T1000 (cell line): ENCODE measurements around the gene TMC2.
"Not testable (repeated sequence)": the region's sequence is repeated elsewhere in the genome, so short reads cannot be mapped to it uniquely, and the experiment has no call there.

Experiments used
- DNase-seq: peaks from one replicate; lab custom pipeline; 2025; ENCODE audit warnings: mixed read lengths; lab: John Stamatoyannopoulos, UW

Gene TMC2

GRCh38 chr20:2536560-2536986, at the start of gene TMC2:
TSS of gene TMC2 (plus strand) at chr20:2536573. CDS start at chr20:2536622, 49 bp downstream.
- no peak for DNase-seq

DNA sequence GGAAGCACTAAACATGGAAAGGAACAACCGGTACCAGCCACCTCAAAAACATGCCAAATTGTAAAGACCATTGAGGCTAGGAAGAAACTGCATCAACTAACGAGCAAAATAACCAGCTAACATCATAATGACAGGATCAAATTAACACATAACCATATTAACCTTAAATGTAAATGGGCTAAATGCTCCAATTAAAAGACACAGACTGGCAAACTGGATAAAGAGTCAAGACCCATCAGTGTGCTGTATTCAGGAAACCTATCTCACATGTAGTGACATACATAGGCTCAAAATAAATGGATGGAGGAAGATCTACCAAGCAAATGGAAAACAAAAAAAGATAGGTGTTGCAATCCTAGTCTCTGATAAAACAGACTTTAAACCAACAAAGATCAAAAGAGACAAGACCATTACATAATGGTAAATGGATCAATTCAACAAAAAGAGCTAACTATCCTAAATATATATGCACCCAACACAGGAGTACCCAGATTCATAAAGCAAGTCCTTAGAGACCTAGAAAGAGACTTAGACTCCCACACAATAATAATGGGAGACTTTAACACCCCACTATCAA, 33.5 kb upstream of the TMC2 start:
- DNase-seq: not testable (repeated sequence)

GRCh38 chr20:2504803-2505202, 31.6 kb upstream of the TMC2 start:
- not testable (repeated sequence) for DNase-seq

DNA sequence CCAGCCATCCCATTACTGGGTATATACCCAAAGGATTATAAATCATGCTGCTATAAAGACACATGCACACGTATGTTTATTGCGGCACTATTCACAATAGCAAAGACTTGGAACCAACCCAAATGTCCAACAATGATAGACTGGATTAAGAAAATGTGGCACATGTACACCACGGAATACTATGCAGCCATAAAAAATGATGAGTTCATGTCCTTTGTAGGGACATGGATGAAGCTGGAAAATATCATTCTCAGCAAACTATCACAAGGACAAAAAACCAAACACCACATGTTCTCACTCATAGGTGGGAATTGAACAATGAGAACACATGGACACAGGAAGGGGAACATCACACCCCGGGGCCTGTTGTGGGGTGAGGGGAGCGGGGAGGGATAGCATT, 29.9 kb upstream of the TMC2 start:
- not testable (repeated sequence) for DNase-seq

- no peak for DNase-seq
These were observed 28.9 kb upstream of the TMC2 start for GRCh38 chr20:2507464-2507863.

GRCh38 chr20:2507875-2508630, 28.3 kb upstream of the TMC2 start:
- no peak for DNase-seq

DNA sequence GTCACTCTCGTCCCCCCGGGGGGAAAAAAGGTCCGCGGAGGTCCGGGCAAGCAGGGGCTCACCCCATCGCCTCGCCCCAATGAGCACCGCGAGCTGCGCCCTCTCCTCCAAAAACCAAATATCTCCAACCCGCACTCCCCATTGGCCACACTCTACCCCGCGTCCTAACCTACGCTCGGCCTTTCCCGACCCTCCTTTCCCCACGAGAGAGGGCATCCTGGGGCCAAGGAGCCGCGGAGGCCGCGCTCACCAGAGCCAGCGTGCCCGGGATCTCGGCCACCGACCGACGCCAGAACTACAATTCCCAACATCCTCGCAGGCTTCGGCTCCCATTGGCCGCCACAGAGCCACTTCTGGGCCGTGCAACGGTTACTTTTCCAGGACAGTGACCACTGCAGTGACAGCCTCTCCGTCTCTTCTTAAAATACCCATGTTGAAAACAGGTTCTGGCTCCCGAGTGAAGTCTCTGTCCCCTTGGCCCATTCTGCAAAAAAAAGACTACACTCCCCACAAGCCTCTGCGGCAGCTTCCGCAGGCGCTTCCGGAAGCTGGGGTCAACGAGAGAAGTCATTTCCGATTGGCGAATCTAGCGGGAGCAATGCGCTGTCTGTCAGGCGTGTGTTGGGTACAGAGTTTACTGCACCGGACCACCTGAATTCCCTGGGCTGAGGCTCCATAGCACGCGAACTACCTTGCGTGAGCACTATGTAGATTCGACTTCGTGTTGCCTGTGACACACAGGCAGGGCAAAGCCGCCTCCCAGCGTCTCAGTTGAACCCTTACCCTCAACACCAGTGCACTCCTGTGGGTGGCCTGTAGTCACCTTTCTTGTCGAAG, 27.5 kb upstream of the TMC2 start, which contains the start of gene ZNF343:
Gene ZNF343, minus strand, starts transcription at position 285 of the 837 bp plus-strand sequence. CDS start 15,020 bp downstream, outside the sequence.
- DNase-seq: peak; percentile 71

- DNase-seq: no peak
These were observed 26.9 kb upstream of the TMC2 start for GRCh38 chr20:2509468-2509781.

GRCh38 chr20:2509794-2510193, 26.6 kb upstream of the TMC2 start:
- no peak for DNase-seq

DNA sequence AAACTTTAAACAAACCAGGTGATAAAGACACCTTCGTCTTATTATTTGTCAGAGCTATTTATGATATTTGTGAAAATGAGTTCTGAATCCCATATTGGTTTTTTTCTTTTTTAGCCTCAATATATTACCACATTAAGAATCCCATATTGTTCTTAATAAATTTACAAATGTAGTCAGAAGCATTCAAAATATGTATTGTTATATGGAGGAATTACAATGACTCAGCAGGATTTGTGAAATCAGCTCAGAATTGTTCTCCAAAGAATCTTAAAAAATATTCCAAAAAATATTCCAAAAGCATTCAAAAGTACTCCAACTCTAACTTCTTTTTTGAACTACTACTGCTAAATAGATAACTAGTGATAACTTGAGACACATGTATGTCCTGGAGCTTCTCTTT, 21.2 kb upstream of the TMC2 start:
- DNase-seq: no peak

DNA sequence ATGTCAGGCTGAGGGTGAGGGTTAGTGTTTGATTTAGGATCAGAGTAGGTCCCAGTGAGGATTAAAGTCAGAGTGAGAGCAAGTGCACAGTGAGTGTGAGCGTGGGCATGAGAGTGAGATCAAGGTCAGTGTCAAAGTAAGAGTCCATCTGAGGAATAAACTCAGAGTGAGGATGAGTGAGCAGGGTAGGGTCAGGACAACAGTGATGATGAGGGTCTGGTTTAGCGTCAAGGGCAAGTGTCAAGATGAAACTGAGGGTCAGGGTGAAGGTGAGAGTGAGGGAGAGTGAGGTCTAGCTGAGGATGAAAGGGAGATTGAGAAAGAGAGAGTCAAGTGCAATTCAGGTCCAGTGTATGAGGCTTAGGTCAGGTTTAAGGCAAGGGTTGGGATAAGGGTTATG, 20.0 kb upstream of the TMC2 start:
- no peak for DNase-seq

DNA sequence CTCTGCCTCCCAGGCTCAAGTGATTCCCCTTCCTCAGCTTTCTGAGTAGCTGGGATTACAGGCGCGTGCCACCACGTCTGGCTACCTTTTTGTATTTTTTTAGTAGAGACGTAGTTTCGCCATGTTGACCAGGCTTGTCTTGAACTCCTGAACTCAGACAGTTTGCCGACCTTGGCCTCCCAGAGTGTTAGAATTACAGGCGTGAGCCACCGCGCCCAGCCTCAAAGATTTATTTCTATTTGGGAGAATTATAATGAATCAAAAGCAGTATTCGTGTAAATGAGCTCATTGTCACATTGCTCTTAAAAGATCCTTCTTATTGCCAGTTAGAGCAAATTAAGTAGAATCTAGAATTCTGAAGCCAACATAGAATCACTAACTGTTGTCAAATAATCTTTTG, 18.3 kb upstream of the TMC2 start:
- no peak for DNase-seq

GRCh38 chr20:2518558-2518957, 17.8 kb upstream of the TMC2 start:
- DNase-seq: no peak

- DNase-seq: no peak
These were observed 17.1 kb upstream of the TMC2 start for GRCh38 chr20:2519115-2519809.

DNA sequence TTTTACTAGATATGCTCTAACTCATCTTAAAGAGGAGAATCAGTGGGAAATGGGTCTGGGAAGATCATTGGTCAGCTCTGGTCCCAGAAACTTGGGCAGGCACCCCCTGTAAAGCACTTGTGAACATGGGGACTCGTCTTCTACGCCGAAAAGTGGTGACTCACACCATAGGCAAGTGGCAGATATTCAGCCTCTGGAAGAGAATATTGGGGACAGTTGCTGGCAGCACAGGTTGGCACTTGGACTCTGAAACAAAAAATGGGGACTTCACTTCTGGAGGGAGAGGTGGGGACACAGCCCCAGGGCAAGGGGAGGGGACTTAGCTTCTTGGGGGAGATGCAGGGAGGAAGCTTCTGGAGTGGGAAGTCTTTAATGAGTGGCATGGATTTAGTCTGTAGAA, 15.8 kb upstream of the TMC2 start:
- no peak for DNase-seq

GRCh38 chr20:2521369-2522305, 14.7 kb upstream of the TMC2 start:
- no peak for DNase-seq

DNA sequence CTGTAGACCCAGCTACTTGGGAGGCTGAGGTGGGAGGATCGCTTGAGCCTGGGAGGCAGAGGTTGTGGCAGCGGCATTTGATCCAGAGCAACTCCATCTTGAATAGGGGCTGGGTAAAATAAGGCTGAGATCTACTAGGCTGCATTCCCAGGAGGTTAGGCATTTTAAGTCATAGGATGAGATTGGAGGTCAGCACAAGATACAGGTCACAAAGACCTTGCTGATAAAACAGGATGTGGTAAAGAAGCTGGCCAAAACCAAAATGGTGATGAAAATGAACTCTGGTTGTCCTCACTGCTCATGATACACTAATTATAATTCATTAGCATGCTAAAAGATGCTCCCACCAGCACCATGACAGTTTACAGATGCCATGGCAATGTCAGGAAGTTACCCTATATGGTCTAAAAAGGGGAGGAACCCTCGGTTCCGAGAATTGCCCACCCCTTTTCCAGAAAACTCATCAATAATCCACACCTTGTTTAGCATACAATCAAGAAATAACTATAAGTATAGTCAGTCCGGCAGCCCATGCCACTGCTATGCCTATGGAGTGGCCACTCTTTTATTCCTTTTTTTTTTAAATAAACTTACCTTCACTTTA, 13.4 kb upstream of the TMC2 start:
- not testable (repeated sequence) for DNase-seq

DNA sequence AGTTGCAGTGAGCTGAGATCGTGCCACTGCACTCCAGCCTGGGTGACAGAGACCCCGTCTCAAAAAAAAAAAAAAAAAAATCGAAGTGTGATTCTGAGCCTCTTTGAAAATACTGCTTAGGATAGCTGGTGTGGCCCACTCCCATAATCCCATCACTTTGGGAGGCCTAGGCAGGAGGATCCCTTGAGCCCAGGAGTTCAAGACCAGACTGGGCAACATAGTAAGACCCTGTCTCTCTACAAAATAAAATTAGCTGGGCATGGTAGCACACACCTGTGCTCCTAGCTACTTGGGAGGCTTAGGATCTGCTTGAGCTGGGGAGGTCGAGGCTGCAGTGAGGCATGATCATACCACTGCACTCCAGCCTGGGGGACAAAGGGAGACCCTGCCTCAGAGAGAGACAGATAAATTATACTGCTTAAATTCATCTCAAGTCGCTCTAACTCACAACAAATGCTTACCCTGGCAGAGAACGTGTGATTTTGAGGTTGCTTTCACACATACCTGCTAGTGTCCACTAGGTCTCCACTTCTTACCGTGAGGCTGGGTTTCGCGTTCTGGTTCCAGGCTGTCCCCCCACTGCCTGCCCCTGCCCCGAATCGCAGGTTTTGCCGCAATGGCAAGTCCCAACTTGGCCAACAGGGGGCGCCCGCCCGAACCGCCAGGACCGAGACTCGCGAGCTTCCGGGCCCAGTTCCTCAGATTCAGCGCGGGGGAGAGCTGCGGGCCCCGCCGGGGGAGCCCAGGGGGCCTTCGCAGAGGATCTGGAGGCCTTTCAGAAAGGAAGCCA, 12.3 kb upstream of the TMC2 start:
- peak; percentile 68 for DNase-seq

- no peak for DNase-seq
These were observed 11.5 kb upstream of the TMC2 start for GRCh38 chr20:2524709-2525506.
